ENCODE results near the gene SPARCL1. TPM values are rescaled to one million over a fixed set of nuclear protein-coding genes. Genes with fewer than 3 reads are reported as not detected.

SPARCL1 gene
- total and polyA plus RNA-seq, 2 of the 13 experiments (the other 11 are each of a cell fraction or from before 2014, with no cell fraction given), result 0.04 TPM; not detected in 1

GRCh38 chr4:87465739-87466366 is 63.3 kb downstream of the SPARCL1 start:
- FAIRE-seq, result no peak
- Histone ChIP-seq H3K9ac (ENCODE audit: insufficient read depth, low read depth, low read length) (no peak overlapping the region), H3K27ac (ENCODE audit: extremely low read length, insufficient read depth, low read length) (no peak overlapping the region), H3K4me3 (replicated peaks in 1 of 3; ENCODE audit: insufficient read depth in 1 of 3, low read depth in 2 of 3, low read length in 3 of 3) (no peak overlapping the region), H4K20me1 (ENCODE audit: insufficient read depth, low read length) (no peaks in the 10 kb centered on the region), H2AFZ (ENCODE audit: low read length) (no peak overlapping the region), H3K79me2 (ENCODE audit: insufficient read depth, low read length) (no peaks in the 10 kb centered on the region), H3K4me1 (ENCODE audit: insufficient read depth, low read length) (no peaks in the 10 kb centered on the region), H3K9me3 (ENCODE audit: low read length) (no peaks in the 10 kb centered on the region), H3K36me3 (replicated peaks in 1 of 2; ENCODE audit: control insufficient read depth in 1 of 2, insufficient read depth in 2 of 2, low read length in 2 of 2) (no peaks in the 10 kb centered on the region), H3K27me3 (ENCODE audit: control insufficient read depth in 1 of 2, insufficient read depth in 2 of 2, low read length in 2 of 2) (no peaks in the 10 kb centered on the region), H3K4me2 (ENCODE audit: low read depth, low read length) (no peak overlapping the region)
- ATAC-seq, result peak; percentile 39; the same call in 1 of the 3 replicates
- in situ Hi-C loops (cut with HindIII; ENCODE audit: extremely low pct_ligation_motif_present, low pct_unique_long_range_greater_than_20kb), result loop anchor here (5.0 to 25.0 kb wide), 3 partner anchors 91 to 329 kb away; no protein-coding TSS in a partner anchor
- CTCF ChIA-PET (ENCODE audit: low intra/inter-chr PET ratio, low total read pairs), result interaction anchor here (1.8 to 3.9 kb wide), 3 partner anchors 89 to 196 kb away, joined by 19 to 56 read pairs (median 29); no protein-coding TSS in a partner anchor
- BruUV-seq (replicated peaks), result no TSS peak
- intact Hi-C loops (cut with micrococcal nuclease; ENCODE audit: unreplicated experiment), result loop anchor here (1.0 to 5.0 kb wide), 5 partner anchors 44 to 196 kb away; partner anchors contain the start of gene NUDT9
- TF ChIP-seq KDM6A (CRISPR knock-in tag; IDR thresholded peaks at IDR 0.05; ENCODE audit: low read depth) (no peak), HNRNPLL (IDR thresholded peaks at IDR 0.05; ENCODE audit: low read depth, low read length, poor library complexity, severe bottlenecking) (no peak), ZNF652 (CRISPR knock-in tag; IDR thresholded peaks at IDR 0.05; ENCODE audit: borderline replicate concordance, low read depth) (no peak), CTCF (CRISPR knock-in tag; IDR thresholded peaks at IDR 0.05) (peak; percentile 61), SMC3 (IDR thresholded peaks at IDR 0.05; ENCODE audit: low read length) (peak; percentile 88), STAG1 (CRISPR knock-in tag; IDR thresholded peaks at IDR 0.05) (peak; percentile 85)
- 44% methylated on average over 7 of the region's 7 CpGs for WGBS (ENCODE audit: low lambda C conversion rate)
- POLR2A ChIA-PET, result no interaction called here
- peak; percentile 45 for DNase-seq (ENCODE audit: low spot score)

DNA sequence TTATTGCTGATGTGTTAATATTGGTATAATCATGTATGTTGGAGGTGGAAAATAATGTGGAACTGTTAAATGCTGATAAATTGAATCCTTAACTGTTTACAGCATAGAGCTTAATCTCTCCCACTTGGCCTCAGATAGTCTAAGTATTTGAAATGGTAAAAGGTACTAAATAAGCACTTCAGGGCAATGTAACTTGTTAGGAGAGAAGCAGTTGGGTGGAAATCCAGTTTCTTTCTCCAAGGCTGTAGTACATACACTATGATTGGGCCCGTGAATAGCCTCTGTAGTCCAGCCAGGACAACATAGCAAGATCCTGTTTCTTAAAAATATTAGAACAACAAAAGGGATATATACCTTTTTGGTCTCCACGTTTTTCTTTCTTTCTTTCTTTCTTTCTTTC is 67.1 kb downstream of the SPARCL1 start:
- Histone ChIP-seq H3K4me3 (replicated peaks in 1 of 3; ENCODE audit: insufficient read depth in 1 of 3, low read depth in 2 of 3, low read length in 3 of 3) (no peak overlapping the region), H3K9me3 (ENCODE audit: low read length) (no peaks in the 10 kb centered on the region), H2AFZ (ENCODE audit: low read length) (no peak overlapping the region), H3K27ac (ENCODE audit: extremely low read length, insufficient read depth, low read length) (no peak overlapping the region), H3K4me1 (ENCODE audit: insufficient read depth, low read length) (no peaks in the 10 kb centered on the region), H3K9ac (ENCODE audit: insufficient read depth, low read depth, low read length) (no peak overlapping the region), H3K36me3 (replicated peaks in 1 of 2; ENCODE audit: control insufficient read depth in 1 of 2, insufficient read depth in 2 of 2, low read length in 2 of 2) (peaks cover 1 to 9% of the 10 kb centered on the region in 2 experiments; a peak in 3 of 5 replicates), H3K27me3 (ENCODE audit: control insufficient read depth in 1 of 2, insufficient read depth in 2 of 2, low read length in 2 of 2) (no peaks in the 10 kb centered on the region), H3K4me2 (ENCODE audit: low read depth, low read length) (no peak overlapping the region), H3K79me2 (ENCODE audit: insufficient read depth, low read length) (no peaks in the 10 kb centered on the region), H4K20me1 (ENCODE audit: insufficient read depth, low read length) (no peaks in the 10 kb centered on the region)
- WGBS (ENCODE audit: low lambda C conversion rate), result 79% methylated on average over 2 of the region's 2 CpGs
- ChIA-PET CTCF (ENCODE audit: low intra/inter-chr PET ratio, low total read pairs) (no interaction called here), POLR2A (no interaction called here)
- in situ Hi-C loops (cut with HindIII; ENCODE audit: extremely low pct_ligation_motif_present, low pct_unique_long_range_greater_than_20kb), result loop anchor here (10.0 to 25.0 kb wide), 2 partner anchors 87 to 325 kb away; no protein-coding TSS in a partner anchor
- ATAC-seq (no peak), FAIRE-seq (no peak), DNase-seq (ENCODE audit: low spot score) (no peak)
- intact Hi-C loops (cut with micrococcal nuclease; ENCODE audit: unreplicated experiment), result no loop called here
- TF ChIP-seq MAFK (conservative IDR thresholded peaks at IDR 0.05 in 1 of 2, IDR thresholded peaks at IDR 0.05 in 1 of 2; ENCODE audit: low read length in 2 of 2), result peak in 1 of 2 experiments; percentile 35; a peak in 1 of 4 replicates
- TF ChIP-seq, protein P1, sequence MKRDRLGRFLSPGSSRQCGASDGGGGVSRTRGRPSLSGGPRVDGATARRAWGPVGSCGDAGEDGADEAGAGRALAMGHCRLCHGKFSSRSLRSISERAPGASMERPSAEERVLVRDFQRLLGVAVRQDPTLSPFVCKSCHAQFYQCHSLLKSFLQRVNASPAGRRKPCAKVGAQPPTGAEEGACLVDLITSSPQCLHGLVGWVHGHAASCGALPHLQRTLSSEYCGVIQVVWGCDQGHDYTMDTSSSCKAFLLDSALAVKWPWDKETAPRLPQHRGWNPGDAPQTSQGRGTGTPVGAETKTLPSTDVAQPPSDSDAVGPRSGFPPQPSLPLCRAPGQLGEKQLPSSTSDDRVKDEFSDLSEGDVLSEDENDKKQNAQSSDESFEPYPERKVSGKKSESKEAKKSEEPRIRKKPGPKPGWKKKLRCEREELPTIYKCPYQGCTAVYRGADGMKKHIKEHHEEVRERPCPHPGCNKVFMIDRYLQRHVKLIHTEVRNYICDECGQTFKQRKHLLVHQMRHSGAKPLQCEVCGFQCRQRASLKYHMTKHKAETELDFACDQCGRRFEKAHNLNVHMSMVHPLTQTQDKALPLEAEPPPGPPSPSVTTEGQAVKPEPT (CRISPR knock-in tag; IDR thresholded peaks at IDR 0.05; ENCODE audit: low read depth), result no peak
- BruUV-seq (replicated peaks), result no TSS peak
